Measurements from ENCODE around the gene CCDC71L. TPM values are rescaled to one million over a fixed set of nuclear protein-coding genes. Genes with fewer than 3 reads are reported as not detected.
A peak's percentile ranks its signal among the peaks of the same experiment; 100 is the strongest.

The CCDC71L gene
- total RNA-seq, 1 experiment from 2014 or later: 13.0 TPM

GRCh38 chr7:106611911-106612310, 49.0 kb downstream of the CCDC71L start:
- Mint-ChIP-seq H3K36me3 (ENCODE audit: insufficient read depth, unreplicated experiment) (no peaks in the 10 kb centered on the region), H3K4me1 (ENCODE audit: insufficient read depth, unreplicated experiment) (peaks cover 6% of the 10 kb centered on the region), H3K27ac (ENCODE audit: low read depth, unreplicated experiment) (no peak overlapping the region), H3K27me3 (ENCODE audit: insufficient read depth, unreplicated experiment) (no peaks in the 10 kb centered on the region), H3K4me3 (ENCODE audit: unreplicated experiment) (no peak overlapping the region), H3K9me3 (ENCODE audit: unreplicated experiment) (no peaks in the 10 kb centered on the region)
- ChIA-PET CTCF (interaction anchor here (0.5 to 1.4 kb wide), 4 partner anchors 46 to 69 kb away, joined by 3 to 4 read pairs (median 4); partner anchors contain the start of gene CCDC71L), POLR2A (interaction anchor here (0.6 to 1.0 kb wide), 3 partner anchors 13 to 324 kb away, joined by 3 to 4 read pairs (median 4); no protein-coding TSS in a partner anchor)
- no TSS peak for BruUV-seq (replicated peaks)
- peak; percentile 16 for DNase-seq (ENCODE audit: unreplicated experiment)
- intact Hi-C loops (cut with micrococcal nuclease): no loop called here
- TF ChIP-seq CTCF (IDR thresholded peaks at IDR 0.05; ENCODE audit: unreplicated experiment): no peak

GRCh38 chr7:106610996-106611886, 49.7 kb downstream of the CCDC71L start:
- Mint-ChIP-seq H3K27ac (ENCODE audit: low read depth, unreplicated experiment) (no peak overlapping the region), H3K36me3 (ENCODE audit: insufficient read depth, unreplicated experiment) (no peaks in the 10 kb centered on the region), H3K4me3 (ENCODE audit: unreplicated experiment) (no peak overlapping the region), H3K9me3 (ENCODE audit: unreplicated experiment) (no peaks in the 10 kb centered on the region), H3K27me3 (ENCODE audit: insufficient read depth, unreplicated experiment) (no peaks in the 10 kb centered on the region), H3K4me1 (ENCODE audit: insufficient read depth, unreplicated experiment) (peaks cover 6% of the 10 kb centered on the region)
- ChIA-PET CTCF (interaction anchor here (0.7 to 1.4 kb wide), 3 partner anchors 47 to 49 kb away, joined by 3 to 4 read pairs (median 3); partner anchors contain the start of gene CCDC71L), POLR2A (interaction anchor here (0.7 to 1.0 kb wide), 2 partner anchors 12 to 324 kb away, joined by 4 read pairs; no protein-coding TSS in a partner anchor)
- BruUV-seq (replicated peaks): no TSS peak
- no peak for TF ChIP-seq CTCF (IDR thresholded peaks at IDR 0.05; ENCODE audit: unreplicated experiment)
- intact Hi-C loops (cut with micrococcal nuclease): no loop called here
- DNase-seq (ENCODE audit: unreplicated experiment): no peak

GRCh38 chr7:106609416-106609815, 51.5 kb downstream of the CCDC71L start:
- intact Hi-C loops (cut with micrococcal nuclease): no loop called here
- H3K9me3 Mint-ChIP-seq (ENCODE audit: unreplicated experiment): no peaks in the 10 kb centered on the region
- ChIA-PET CTCF (interaction anchor here (0.6 kb wide), 1 partner anchor 66 kb away, joined by 4 read pairs; no protein-coding TSS in a partner anchor), POLR2A (interaction anchor here (1.1 kb wide), 1 partner anchor 21 kb away, joined by 3 read pairs; no protein-coding TSS in a partner anchor)
- TF ChIP-seq CTCF (IDR thresholded peaks at IDR 0.05; ENCODE audit: unreplicated experiment): no peak
- no peaks in the 10 kb centered on the region for H3K27me3 Mint-ChIP-seq (ENCODE audit: insufficient read depth, unreplicated experiment)
- peaks cover 6% of the 10 kb centered on the region for H3K4me1 Mint-ChIP-seq (ENCODE audit: insufficient read depth, unreplicated experiment)
- H3K27ac Mint-ChIP-seq (ENCODE audit: low read depth, unreplicated experiment): no peak overlapping the region
- no TSS peak for BruUV-seq (replicated peaks)
- H3K36me3 Mint-ChIP-seq (ENCODE audit: insufficient read depth, unreplicated experiment): no peaks in the 10 kb centered on the region
- DNase-seq (ENCODE audit: unreplicated experiment): peak; percentile 19
- H3K4me3 Mint-ChIP-seq (ENCODE audit: unreplicated experiment): no peak overlapping the region

- Mint-ChIP-seq H3K4me3 (ENCODE audit: unreplicated experiment) (no peak overlapping the region), H3K4me1 (ENCODE audit: insufficient read depth, unreplicated experiment) (peaks cover 6% of the 10 kb centered on the region), H3K36me3 (ENCODE audit: insufficient read depth, unreplicated experiment) (no peaks in the 10 kb centered on the region), H3K9me3 (ENCODE audit: unreplicated experiment) (no peaks in the 10 kb centered on the region), H3K27ac (ENCODE audit: low read depth, unreplicated experiment) (no peak overlapping the region), H3K27me3 (ENCODE audit: insufficient read depth, unreplicated experiment) (no peaks in the 10 kb centered on the region)
- ChIA-PET POLR2A (interaction anchor here (1.1 to 1.3 kb wide), 2 partner anchors 20 to 32 kb away, joined by 3 read pairs; no protein-coding TSS in a partner anchor), CTCF (interaction anchor here (0.6 kb wide), 2 partner anchors 65 to 1700 kb away, joined by 3 to 4 read pairs; no protein-coding TSS in a partner anchor)
- intact Hi-C loops (cut with micrococcal nuclease): no loop called here
- no peak for TF ChIP-seq CTCF (IDR thresholded peaks at IDR 0.05; ENCODE audit: unreplicated experiment)
- no TSS peak for BruUV-seq (replicated peaks)
- DNase-seq (ENCODE audit: unreplicated experiment): no peak
Measured at GRCh38 chr7:106608661-106609060, 52.3 kb downstream of the CCDC71L start.

Data from MCF 10A (cell line).